Measurements from ENCODE around the gene PSMD6. TPM values are rescaled to one million over a fixed set of nuclear protein-coding genes. Genes with fewer than 3 reads are reported as not detected.
A peak's percentile ranks its signal among the peaks of the same experiment; 100 is the strongest.

Gene PSMD6
- total RNA-seq, 1 donor from 2014 or later = 88.7 TPM

- Histone ChIP-seq H4K20me1 (ENCODE audit: insufficient read depth, low read length) (no peaks in the 10 kb centered on the region), H3K4me2 (ENCODE audit: low read length) (no peak overlapping the region), H3K4me1 (ENCODE audit: insufficient read depth, low read length) (peaks cover 25% of the 10 kb centered on the region), H3K27me3 (ENCODE audit: insufficient read depth, low read length) (no peaks in the 10 kb centered on the region), H2AFZ (ENCODE audit: low read depth, low read length) (no peak overlapping the region), H3K4me3 (ENCODE audit: insufficient read depth, low read depth, low read length) (no peak overlapping the region), H3K9me3 (ENCODE audit: insufficient read depth, low read depth, low read length) (no peaks in the 10 kb centered on the region), H3K36me3 (ENCODE audit: insufficient read depth, low read length) (no peaks in the 10 kb centered on the region), H3K79me2 (ENCODE audit: insufficient read depth, low read length) (no peaks in the 10 kb centered on the region), H3K9ac (ENCODE audit: low read length) (no peak overlapping the region), H3K27ac (ENCODE audit: low read depth, low read length) (no peak overlapping the region)
- Mint-ChIP-seq H3K27me3 (ENCODE audit: low read depth, unreplicated experiment) (no peaks in the 10 kb centered on the region), H3K4me3 (ENCODE audit: unreplicated experiment) (no peak overlapping the region), H3K4me1 (ENCODE audit: low read depth, unreplicated experiment) (peaks cover 22% of the 10 kb centered on the region), H3K36me3 (ENCODE audit: low read depth, unreplicated experiment) (no peaks in the 10 kb centered on the region), H3K9me3 (ENCODE audit: unreplicated experiment) (no peaks in the 10 kb centered on the region), H3K27ac (ENCODE audit: unreplicated experiment) (no peak overlapping the region)
- TF ChIP-seq EZH2 (IDR thresholded peaks at IDR 0.05; ENCODE audit: insufficient read depth, low read length) (no peak), CTCF (IDR thresholded peaks at IDR 0.05; ENCODE audit: insufficient read depth, low read depth, low read length) (no peak)
- FAIRE-seq (no peak), DNase-seq (ENCODE audit: low read depth) (no peak)
These were observed 36.3 kb upstream of the PSMD6 start for GRCh38 chr3:64059484-64060175.

- Histone ChIP-seq H4K20me1 (ENCODE audit: insufficient read depth, low read length) (no peaks in the 10 kb centered on the region), H3K36me3 (ENCODE audit: insufficient read depth, low read length) (no peaks in the 10 kb centered on the region), H3K4me2 (ENCODE audit: low read length) (no peak overlapping the region), H2AFZ (ENCODE audit: low read depth, low read length) (no peak overlapping the region), H3K4me1 (ENCODE audit: insufficient read depth, low read length) (peaks cover 18% of the 10 kb centered on the region), H3K9me3 (ENCODE audit: insufficient read depth, low read depth, low read length) (no peaks in the 10 kb centered on the region), H3K27ac (ENCODE audit: low read depth, low read length) (no peak overlapping the region), H3K4me3 (ENCODE audit: insufficient read depth, low read depth, low read length) (no peak overlapping the region), H3K79me2 (ENCODE audit: insufficient read depth, low read length) (no peaks in the 10 kb centered on the region), H3K27me3 (ENCODE audit: insufficient read depth, low read length) (no peaks in the 10 kb centered on the region), H3K9ac (ENCODE audit: low read length) (no peak overlapping the region)
- Mint-ChIP-seq H3K9me3 (ENCODE audit: unreplicated experiment) (no peaks in the 10 kb centered on the region), H3K36me3 (ENCODE audit: low read depth, unreplicated experiment) (no peaks in the 10 kb centered on the region), H3K27me3 (ENCODE audit: low read depth, unreplicated experiment) (no peaks in the 10 kb centered on the region), H3K4me3 (ENCODE audit: unreplicated experiment) (no peak overlapping the region), H3K27ac (ENCODE audit: unreplicated experiment) (no peak overlapping the region), H3K4me1 (ENCODE audit: low read depth, unreplicated experiment) (peaks cover 18% of the 10 kb centered on the region)
- no peak for TF ChIP-seq EZH2 (IDR thresholded peaks at IDR 0.05; ENCODE audit: insufficient read depth, low read length)
- no peak for TF ChIP-seq CTCF (IDR thresholded peaks at IDR 0.05; ENCODE audit: insufficient read depth, low read depth, low read length)
- FAIRE-seq = no peak
- DNase-seq (ENCODE audit: low read depth) = no peak
These were observed 35.3 kb upstream of the PSMD6 start for GRCh38 chr3:64058566-64058965.

- H3K4me1 ChIP-seq (ENCODE audit: insufficient read depth, low read length) = peaks cover 8% of the 10 kb centered on the region
- H3K27me3 Mint-ChIP-seq (ENCODE audit: low read depth, unreplicated experiment) = no peaks in the 10 kb centered on the region
- TF ChIP-seq EZH2 (IDR thresholded peaks at IDR 0.05; ENCODE audit: insufficient read depth, low read length) = no peak
- TF ChIP-seq CTCF (IDR thresholded peaks at IDR 0.05; ENCODE audit: insufficient read depth, low read depth, low read length) = no peak
- no peak for DNase-seq (ENCODE audit: low read depth)
- FAIRE-seq = no peak
- no peaks in the 10 kb centered on the region for H3K36me3 Mint-ChIP-seq (ENCODE audit: low read depth, unreplicated experiment)
- peak overlapping the region; percentile 17 for H3K4me2 ChIP-seq (ENCODE audit: low read length)
- peak overlapping the region; percentile 38 for H3K27ac ChIP-seq (ENCODE audit: low read depth, low read length)
- no peak overlapping the region for H3K27ac Mint-ChIP-seq (ENCODE audit: unreplicated experiment)
- H3K4me1 Mint-ChIP-seq (ENCODE audit: low read depth, unreplicated experiment) = peaks cover 14% of the 10 kb centered on the region
- no peaks in the 10 kb centered on the region for H3K9me3 Mint-ChIP-seq (ENCODE audit: unreplicated experiment)
- H3K9me3 ChIP-seq (ENCODE audit: insufficient read depth, low read depth, low read length) = no peaks in the 10 kb centered on the region
- no peak overlapping the region for H2AFZ ChIP-seq (ENCODE audit: low read depth, low read length)
- H3K9ac ChIP-seq (ENCODE audit: low read length) = no peak overlapping the region
- H3K4me3 ChIP-seq (ENCODE audit: insufficient read depth, low read depth, low read length) = no peak overlapping the region
- no peaks in the 10 kb centered on the region for H4K20me1 ChIP-seq (ENCODE audit: insufficient read depth, low read length)
- no peak overlapping the region for H3K4me3 Mint-ChIP-seq (ENCODE audit: unreplicated experiment)
- no peaks in the 10 kb centered on the region for H3K79me2 ChIP-seq (ENCODE audit: insufficient read depth, low read length)
- no peaks in the 10 kb centered on the region for H3K36me3 ChIP-seq (ENCODE audit: insufficient read depth, low read length)
- H3K27me3 ChIP-seq (ENCODE audit: insufficient read depth, low read length) = no peaks in the 10 kb centered on the region
These were observed 33.9 kb upstream of the PSMD6 start for GRCh38 chr3:64057231-64057630.

Measured in astrocyte (in vitro differentiated cells and primary cell).